Measurements from ENCODE around the gene CTNNA3.

CTNNA3 gene

GRCh38 chr10:66651308-66652082, 1044.5 kb downstream of the CTNNA3 start:
- DNase-seq (ENCODE audit: low read depth in 2 of 2), result no peak

- DNase-seq (ENCODE audit: low read depth in 2 of 2), result no peak
Measured at GRCh38 chr10:66649626-66650025, 1046.4 kb downstream of the CTNNA3 start.

GRCh38 chr10:66642217-66642616, 1053.8 kb downstream of the CTNNA3 start:
- no peak for DNase-seq (ENCODE audit: low read depth in 2 of 2)

GRCh38 chr10:66639371-66639770, 1056.6 kb downstream of the CTNNA3 start:
- DNase-seq (ENCODE audit: low read depth in 2 of 2), result no peak

- no peak for DNase-seq (ENCODE audit: low read depth in 2 of 2)
Measured at GRCh38 chr10:66637273-66638036, 1058.5 kb downstream of the CTNNA3 start.

GRCh38 chr10:66629996-66630395, 1066.0 kb downstream of the CTNNA3 start:
- DNase-seq (ENCODE audit: low read depth in 2 of 2), result no peak

- no peak for DNase-seq (ENCODE audit: low read depth in 2 of 2)
Measured at GRCh38 chr10:66627156-66627555, 1068.8 kb downstream of the CTNNA3 start.

- no peak for DNase-seq (ENCODE audit: low read depth in 2 of 2)
Measured at GRCh38 chr10:66625709-66626590, 1070.0 kb downstream of the CTNNA3 start.

- DNase-seq (ENCODE audit: low read depth in 2 of 2), result no peak
Measured at GRCh38 chr10:66622050-66622449, 1073.9 kb downstream of the CTNNA3 start.

- DNase-seq (ENCODE audit: low read depth in 2 of 2), result no peak
Measured at GRCh38 chr10:66604195-66604594, 1091.8 kb downstream of the CTNNA3 start.

GRCh38 chr10:66591865-66592264, 1104.1 kb downstream of the CTNNA3 start:
- no peak for DNase-seq (ENCODE audit: low read depth in 2 of 2)

- DNase-seq (ENCODE audit: low read depth in 2 of 2), result no peak
Measured at GRCh38 chr10:66587680-66588050, 1108.3 kb downstream of the CTNNA3 start.

- DNase-seq (ENCODE audit: low read depth in 2 of 2), result no peak
Measured at GRCh38 chr10:66586897-66587679, 1108.9 kb downstream of the CTNNA3 start.

- DNase-seq (ENCODE audit: low read depth in 2 of 2), result no peak
Measured at GRCh38 chr10:66586073-66586472, 1109.9 kb downstream of the CTNNA3 start.

- no peak for DNase-seq (ENCODE audit: low read depth in 2 of 2)
Measured at GRCh38 chr10:66575251-66575855, 1120.6 kb downstream of the CTNNA3 start.

GRCh38 chr10:66572700-66573099, 1123.3 kb downstream of the CTNNA3 start:
- no peak for DNase-seq (ENCODE audit: low read depth in 2 of 2)

- no peak for DNase-seq (ENCODE audit: low read depth in 2 of 2)
Measured at GRCh38 chr10:66565999-66566398, 1130.0 kb downstream of the CTNNA3 start.

GRCh38 chr10:66564287-66564686, 1131.7 kb downstream of the CTNNA3 start:
- no peak for DNase-seq (ENCODE audit: low read depth in 2 of 2)

- no peak for DNase-seq (ENCODE audit: low read depth in 2 of 2)
Measured at GRCh38 chr10:66555061-66555460, 1140.9 kb downstream of the CTNNA3 start.

GRCh38 chr10:66552331-66552730, 1143.7 kb downstream of the CTNNA3 start:
- DNase-seq (ENCODE audit: low read depth in 2 of 2), result no peak

- no peak for DNase-seq (ENCODE audit: low read depth in 2 of 2)
Measured at GRCh38 chr10:66550351-66550750, 1145.6 kb downstream of the CTNNA3 start.
